Activated T-cell treated with anti-CD3 and anti-CD28 coated beads, Interleukin-2, amount 50 U/mL, for 4 hours (primary cell): ENCODE measurements around the gene PDE4B. TPM values are rescaled to one million over a fixed set of nuclear protein-coding genes. Genes with fewer than 3 reads are reported as not detected.
"Not testable (repeated sequence)": the region's sequence is repeated elsewhere in the genome, so short reads cannot be mapped to it uniquely, and the experiment has no call there.

Experiments used
- ATAC-seq, 2 donors: fragments of 200-7000 bp; cut with Tn5 transposase; one replicate each; pipeline ENCODE4 v1.10.0; 2021
- DNase-seq: peaks from one replicate; pipeline ENCODE4 v3.0.0-alpha.2; 2020
- H3K27me3 Mint-ChIP-seq: one replicate; pipeline ENCODE4 v1.8.0; 2021; ENCODE audit warnings: low read depth, mixed read lengths
- H3K36me3 Mint-ChIP-seq: one replicate; pipeline ENCODE4 v1.8.0; 2022; ENCODE audit warnings: mixed read lengths; ENCODE audit not compliant: insufficient read depth
- H3K4me1 Mint-ChIP-seq: one replicate; pipeline ENCODE4 v1.8.0; 2021; ENCODE audit warnings: low read depth, mixed read lengths
- H3K4me3 Mint-ChIP-seq: one replicate; pipeline ENCODE4 v1.8.0; 2021; ENCODE audit warnings: mild to moderate bottlenecking, moderate library complexity, mixed read lengths
- H3K9me3 Mint-ChIP-seq: one replicate; pipeline ENCODE4 v1.8.0; 2021; ENCODE audit warnings: mixed read lengths
- total RNA-seq, 3 donors: library from RNA; stranded (reverse); gene quantifications; one replicate each; pipeline ENCODE4 v1.2.1, GENCODE V29; 2021

Gene PDE4B
- total RNA-seq, 3 donors from 2014 or later = 18.8 to 31.5 (median 20.8) TPM

DNA sequence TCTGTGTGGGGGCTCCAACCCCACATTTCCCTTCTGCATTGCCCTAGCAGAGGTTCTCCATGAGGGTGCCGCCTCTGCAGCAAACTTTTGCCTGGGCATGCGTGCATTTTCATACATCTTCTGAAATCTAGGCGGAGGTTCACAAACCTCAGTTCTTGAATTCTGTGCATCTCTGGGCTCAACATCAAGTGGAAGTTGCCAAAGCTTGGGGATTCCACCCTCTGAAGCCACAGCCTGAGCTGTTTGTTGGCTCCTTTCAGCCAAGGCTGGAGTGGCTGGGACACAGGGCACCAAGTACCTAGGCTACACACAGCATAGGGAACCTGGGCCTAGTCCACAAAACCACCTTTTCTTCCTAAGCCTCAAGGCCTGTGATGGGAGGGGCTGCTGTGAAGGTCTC is 235.3 kb downstream of the PDE4B start:
- no peaks in the 10 kb centered on the region for H3K36me3 Mint-ChIP-seq

DNA sequence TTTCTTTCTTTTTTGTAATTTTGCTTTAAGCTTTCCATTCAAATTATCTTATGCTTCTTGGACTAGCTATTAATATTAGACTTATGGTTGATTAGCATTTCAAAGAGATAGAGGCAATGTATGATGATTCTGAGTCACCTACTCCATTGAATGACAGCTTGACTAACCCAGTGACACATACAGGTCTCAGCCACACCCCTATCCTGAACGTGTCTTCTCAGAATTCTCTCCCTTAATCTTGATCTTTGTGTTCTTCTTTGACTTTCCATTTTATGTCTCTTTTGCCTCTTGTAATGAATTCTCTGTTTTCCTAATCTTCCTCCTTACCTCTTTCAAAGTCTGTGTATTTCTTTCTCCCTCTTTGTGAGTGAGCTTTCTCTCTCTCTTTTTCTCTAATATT is 241.1 kb downstream of the PDE4B start:
- Mint-ChIP-seq H3K9me3 (peaks cover 13% of the 10 kb centered on the region), H3K4me1 (no peaks in the 10 kb centered on the region), H3K36me3 (no peaks in the 10 kb centered on the region), H3K4me3 (no peak overlapping the region), H3K27me3 (peaks cover 8% of the 10 kb centered on the region)
- DNase-seq (no peak), ATAC-seq (peak; percentile 69 to 79)

More for the DNA sequence above, 235.3 kb downstream of the PDE4B start:
- no peaks in the 10 kb centered on the region for H3K4me1 Mint-ChIP-seq
- H3K27me3 Mint-ChIP-seq = no peaks in the 10 kb centered on the region
- no peak overlapping the region for H3K4me3 Mint-ChIP-seq
- ATAC-seq (no peak), DNase-seq (no peak)
- peaks cover 16% of the 10 kb centered on the region for H3K9me3 Mint-ChIP-seq

DNA sequence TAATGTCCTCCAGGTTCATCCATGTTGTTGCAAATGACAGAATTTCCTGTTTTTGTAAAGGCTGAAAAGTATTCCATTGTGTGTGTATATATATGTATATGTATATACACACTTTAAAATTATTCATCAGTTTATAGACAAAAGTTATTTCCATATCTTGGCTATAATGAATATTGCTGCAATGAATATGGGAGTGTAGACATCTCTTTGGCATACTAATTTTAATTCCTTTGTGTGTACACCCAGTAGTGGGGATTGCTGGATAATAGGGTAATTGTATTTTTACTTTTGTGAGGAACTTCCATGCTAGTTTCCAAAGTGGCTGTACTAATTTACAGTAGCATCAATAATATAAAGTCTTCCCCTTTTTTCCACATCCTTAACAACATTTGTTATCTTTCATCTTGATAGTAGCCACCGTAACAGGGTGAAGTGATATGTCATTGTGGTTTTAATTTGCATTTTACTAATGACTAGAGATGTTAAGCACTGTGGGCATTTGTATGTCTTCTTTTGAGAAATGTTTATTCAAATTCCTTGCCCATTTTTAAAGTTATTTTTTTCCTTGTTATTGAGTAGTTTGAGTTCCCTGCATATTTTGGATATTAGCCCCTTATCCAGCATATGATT is 243.0 kb downstream of the PDE4B start:
- no peaks in the 10 kb centered on the region for H3K36me3 Mint-ChIP-seq
- H3K4me3 Mint-ChIP-seq = no peak overlapping the region
- H3K4me1 Mint-ChIP-seq = no peaks in the 10 kb centered on the region
- no peaks in the 10 kb centered on the region for H3K9me3 Mint-ChIP-seq
- peaks cover 12% of the 10 kb centered on the region for H3K27me3 Mint-ChIP-seq
- no peak for ATAC-seq
- DNase-seq = no peak

DNA sequence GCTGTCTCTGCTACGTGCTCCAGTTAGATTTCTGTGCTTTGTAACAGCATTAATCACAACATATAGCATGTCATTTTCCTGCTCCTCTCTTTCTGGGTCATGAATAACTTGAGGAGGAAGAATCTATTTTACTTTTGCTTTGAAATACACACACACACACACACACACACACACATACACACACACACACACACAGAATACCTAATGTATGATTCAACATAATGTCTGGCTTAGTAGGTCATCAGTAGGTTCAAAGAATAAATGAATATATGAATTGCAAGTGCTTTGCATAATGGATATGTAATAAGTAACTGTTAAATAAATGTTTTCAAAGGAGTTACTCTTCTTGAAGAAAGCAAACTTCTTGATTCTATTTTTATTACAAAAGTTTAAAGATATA is 249.0 kb downstream of the PDE4B start:
- Mint-ChIP-seq H3K4me3 (no peak overlapping the region), H3K9me3 (no peaks in the 10 kb centered on the region), H3K27me3 (peaks cover 14% of the 10 kb centered on the region), H3K36me3 (no peaks in the 10 kb centered on the region), H3K4me1 (no peaks in the 10 kb centered on the region)
- no peak for DNase-seq
- ATAC-seq = no peak

DNA sequence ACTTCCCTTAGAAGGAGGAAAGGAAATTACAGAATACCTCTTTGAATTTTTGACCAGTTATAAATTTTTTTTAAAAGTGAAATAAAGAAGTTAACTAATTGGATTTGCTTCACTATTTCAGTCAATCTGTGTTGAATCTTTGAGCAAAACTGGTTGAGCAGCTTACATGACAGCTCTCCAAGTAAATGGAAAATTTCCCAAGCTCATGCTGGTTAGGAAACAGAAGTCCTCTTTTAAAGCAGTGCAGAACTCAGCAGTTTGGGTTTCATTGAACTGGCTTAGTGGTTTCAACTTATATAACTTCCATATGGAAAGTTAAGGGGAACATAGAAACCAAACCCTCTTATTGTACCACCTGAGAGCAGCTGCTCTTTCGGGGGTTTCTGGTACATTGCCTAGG is 250.5 kb downstream of the PDE4B start:
- Mint-ChIP-seq H3K4me1 (no peaks in the 10 kb centered on the region), H3K9me3 (no peaks in the 10 kb centered on the region), H3K36me3 (no peaks in the 10 kb centered on the region), H3K4me3 (no peak overlapping the region), H3K27me3 (peaks cover 15% of the 10 kb centered on the region)
- DNase-seq = no peak
- ATAC-seq = no peak

DNA sequence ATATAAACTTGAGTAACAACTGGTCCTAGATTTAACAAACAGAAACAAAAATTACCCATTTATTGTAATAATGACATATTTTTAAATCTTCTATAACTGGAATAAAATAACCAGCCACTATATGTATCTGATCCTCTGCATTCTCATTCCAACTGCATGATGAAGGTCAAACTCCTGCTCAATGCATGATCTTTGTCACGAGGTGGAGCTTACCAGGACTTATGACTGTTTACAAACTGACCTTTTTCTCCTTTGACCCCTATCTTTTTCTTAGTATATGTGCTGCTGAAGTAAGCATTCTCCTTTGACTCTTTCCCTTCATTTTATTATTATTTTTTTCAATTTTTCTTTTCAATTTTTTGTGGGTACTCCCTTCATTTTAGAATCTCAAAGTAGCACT is 252.2 kb downstream of the PDE4B start:
- DNase-seq (no peak), ATAC-seq (no peak)
- no peak overlapping the region for H3K4me3 Mint-ChIP-seq
- H3K36me3 Mint-ChIP-seq = no peaks in the 10 kb centered on the region
- H3K4me1 Mint-ChIP-seq = no peaks in the 10 kb centered on the region
- H3K27me3 Mint-ChIP-seq = peaks cover 15% of the 10 kb centered on the region
- H3K9me3 Mint-ChIP-seq = no peaks in the 10 kb centered on the region

DNA sequence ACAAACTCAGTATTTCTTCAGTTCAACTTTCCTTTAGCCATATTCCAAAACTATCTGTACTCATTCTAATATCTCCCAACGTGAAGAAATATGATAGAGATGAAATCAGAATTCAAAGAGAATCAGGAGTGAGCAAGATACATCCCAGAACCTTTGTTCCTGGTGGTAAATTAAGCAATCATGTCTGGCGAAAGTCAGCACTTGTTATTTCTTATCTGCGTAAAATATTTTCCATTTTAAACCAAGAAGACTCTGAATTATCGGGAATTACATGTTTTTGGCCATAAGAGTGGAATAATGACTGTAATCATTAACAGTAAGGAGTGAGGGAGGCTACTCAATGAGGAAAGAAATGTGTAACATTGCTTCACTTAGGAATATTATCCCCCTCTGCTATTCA is 253.7 kb downstream of the PDE4B start:
- ATAC-seq (no peak), DNase-seq (no peak)
- no peaks in the 10 kb centered on the region for H3K9me3 Mint-ChIP-seq
- H3K36me3 Mint-ChIP-seq = no peaks in the 10 kb centered on the region
- no peaks in the 10 kb centered on the region for H3K4me1 Mint-ChIP-seq
- H3K27me3 Mint-ChIP-seq = peaks cover 10% of the 10 kb centered on the region
- no peak overlapping the region for H3K4me3 Mint-ChIP-seq

DNA sequence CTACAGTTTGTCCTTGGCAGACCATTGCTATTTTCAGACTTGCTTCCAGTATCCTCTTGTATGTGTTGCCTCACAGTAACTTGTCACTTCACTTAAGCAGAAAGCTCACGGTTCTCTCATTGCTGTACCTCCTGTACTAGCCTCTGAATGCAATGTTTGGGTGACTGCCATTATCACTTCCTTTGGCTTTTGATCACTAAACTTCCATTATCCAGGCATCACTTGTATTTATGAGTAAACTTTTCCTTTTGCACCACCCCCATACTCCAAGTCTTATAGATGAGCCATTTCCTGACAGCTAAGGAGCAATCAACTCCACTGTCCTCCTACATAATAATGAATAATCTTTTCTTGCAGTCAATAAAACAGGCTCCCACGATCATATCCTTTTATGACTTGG is 255.3 kb downstream of the PDE4B start:
- no peaks in the 10 kb centered on the region for H3K4me1 Mint-ChIP-seq
- peaks cover 10% of the 10 kb centered on the region for H3K27me3 Mint-ChIP-seq
- DNase-seq (no peak), ATAC-seq (no peak)
- H3K36me3 Mint-ChIP-seq = no peaks in the 10 kb centered on the region
- no peaks in the 10 kb centered on the region for H3K9me3 Mint-ChIP-seq
- no peak overlapping the region for H3K4me3 Mint-ChIP-seq

DNA sequence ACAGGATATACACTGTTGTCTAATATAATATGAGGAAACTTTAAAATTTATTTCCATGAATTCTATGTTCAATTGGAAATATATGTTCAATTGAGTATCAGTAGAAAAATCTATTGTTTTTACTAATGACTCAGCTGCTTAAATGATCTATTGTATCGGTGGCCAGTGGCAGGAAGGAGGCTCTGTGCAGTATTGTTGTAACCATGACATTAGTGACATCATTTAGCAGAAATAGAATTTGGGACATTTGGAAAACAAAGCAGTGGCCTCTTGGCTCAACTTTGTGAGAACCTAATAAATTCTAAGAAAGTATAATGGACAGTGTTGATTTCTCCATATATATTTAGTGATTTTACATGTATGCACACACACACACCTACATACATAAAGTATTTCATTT is 257.4 kb downstream of the PDE4B start:
- Mint-ChIP-seq H3K9me3 (no peaks in the 10 kb centered on the region), H3K4me3 (no peak overlapping the region), H3K4me1 (no peaks in the 10 kb centered on the region), H3K27me3 (peaks cover 9% of the 10 kb centered on the region), H3K36me3 (no peaks in the 10 kb centered on the region)
- ATAC-seq = no peak
- no peak for DNase-seq

DNA sequence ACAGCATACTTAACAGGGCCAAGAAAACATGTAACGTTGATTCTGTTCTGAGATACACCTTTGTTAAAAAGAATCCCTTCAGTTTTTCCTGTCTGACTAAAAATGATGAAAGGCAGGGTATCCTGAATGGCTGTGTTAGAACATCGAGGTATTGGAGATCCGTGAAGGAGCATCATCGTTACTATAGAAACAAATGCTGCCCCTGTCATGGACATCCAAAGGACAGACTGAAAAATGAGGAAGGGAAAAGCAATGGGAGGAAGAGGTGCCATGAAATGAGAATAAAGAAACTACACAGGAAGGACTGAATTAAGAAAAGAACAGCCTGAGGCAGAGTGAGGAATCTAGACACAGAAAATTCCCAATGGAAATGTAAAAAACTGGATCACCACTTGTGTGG is 257.9 kb downstream of the PDE4B start:
- Mint-ChIP-seq H3K27me3 (peaks cover 6% of the 10 kb centered on the region), H3K4me3 (no peak overlapping the region), H3K4me1 (no peaks in the 10 kb centered on the region), H3K9me3 (no peaks in the 10 kb centered on the region), H3K36me3 (no peaks in the 10 kb centered on the region)
- no peak for DNase-seq
- no peak for ATAC-seq

DNA sequence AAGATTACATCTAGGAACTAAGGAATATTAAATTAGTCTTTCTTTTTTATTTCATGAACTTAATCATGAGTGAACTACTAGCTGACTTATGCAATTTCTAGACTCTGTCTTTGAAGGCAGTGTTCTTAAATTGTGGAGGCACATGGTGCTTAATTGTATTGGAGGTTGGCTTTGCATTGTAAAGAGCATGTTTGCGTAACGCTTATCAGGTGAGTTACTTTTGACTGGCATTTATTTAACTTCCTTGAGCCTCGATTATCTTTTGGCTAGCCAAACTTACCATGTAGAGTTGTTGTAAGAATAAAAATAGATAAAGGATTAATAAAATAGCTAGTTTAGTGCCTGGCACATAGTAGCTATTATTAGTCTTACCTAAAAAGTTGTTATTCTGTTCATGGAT is 262.4 kb downstream of the PDE4B start:
- DNase-seq (no peak), ATAC-seq (no peak)
- Mint-ChIP-seq H3K4me3 (no peak overlapping the region), H3K9me3 (peaks cover 4% of the 10 kb centered on the region), H3K4me1 (no peaks in the 10 kb centered on the region), H3K36me3 (no peaks in the 10 kb centered on the region), H3K27me3 (no peaks in the 10 kb centered on the region)

DNA sequence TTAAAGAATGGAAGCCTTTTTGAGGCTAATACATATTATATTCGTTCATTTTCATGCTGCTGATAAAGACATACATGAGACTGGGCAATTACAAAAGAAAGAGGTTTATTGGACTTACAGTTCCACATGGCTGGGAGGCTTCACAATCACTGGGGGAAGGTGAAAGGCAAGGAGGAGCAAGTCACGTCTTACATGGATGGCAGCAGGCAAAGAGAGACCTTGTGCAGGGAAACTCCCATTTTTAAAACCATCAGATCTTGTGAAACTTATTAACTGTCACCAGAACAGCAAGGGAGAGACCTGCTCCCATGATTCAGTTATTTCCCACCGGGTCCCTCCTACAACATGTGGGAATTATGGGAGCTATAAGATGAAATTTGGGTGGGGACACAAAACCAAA is 264.8 kb downstream of the PDE4B start:
- H3K4me1 Mint-ChIP-seq, H3K9me3 Mint-ChIP-seq, H3K4me3 Mint-ChIP-seq, H3K27me3 Mint-ChIP-seq, DNase-seq, ATAC-seq, H3K36me3 Mint-ChIP-seq: not testable (repeated sequence)

DNA sequence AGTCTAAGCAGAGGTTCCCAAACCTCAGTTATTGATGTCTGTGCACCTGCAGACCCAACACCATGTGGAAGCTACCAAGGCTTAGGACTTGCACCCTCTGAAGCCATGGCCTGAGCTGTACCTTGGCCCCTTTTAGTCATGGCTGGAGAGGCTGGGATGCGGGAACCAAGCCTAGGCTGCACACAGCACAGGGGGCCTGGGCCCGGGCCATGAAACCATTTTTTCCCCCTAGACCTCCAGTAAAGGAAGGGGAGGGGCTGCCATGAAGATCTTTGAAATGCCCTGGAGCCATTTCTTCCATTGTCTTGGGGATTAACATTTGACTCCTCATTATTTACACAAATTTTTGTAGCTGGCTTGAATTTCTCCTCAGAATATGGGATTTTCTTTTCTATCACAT is 265.9 kb downstream of the PDE4B start:
- no peak for DNase-seq
- Mint-ChIP-seq H3K27me3 (no peaks in the 10 kb centered on the region), H3K4me1 (no peaks in the 10 kb centered on the region), H3K36me3 (no peaks in the 10 kb centered on the region), H3K4me3 (no peak overlapping the region), H3K9me3 (peaks cover 4% of the 10 kb centered on the region)
- no peak for ATAC-seq

DNA sequence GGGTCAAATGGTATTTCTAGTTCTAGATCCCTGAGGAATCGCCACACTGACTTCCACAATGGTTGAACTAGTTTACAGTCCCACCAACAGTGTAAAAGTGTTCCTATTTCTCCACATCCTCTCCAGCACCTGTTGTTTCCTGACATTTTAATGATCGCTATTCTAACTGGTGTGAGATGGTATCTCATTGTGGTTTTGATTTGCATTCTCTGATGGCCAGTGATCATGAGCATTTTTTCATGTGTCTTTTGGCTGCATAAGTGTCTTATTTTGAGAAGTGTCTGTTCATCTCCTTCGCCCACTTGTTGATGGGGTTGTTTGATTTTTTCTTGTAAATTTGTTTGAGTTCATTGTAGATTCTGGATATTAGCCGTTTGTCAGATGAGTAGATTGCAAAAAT is 274.5 kb downstream of the PDE4B start:
- not testable (repeated sequence) for DNase-seq, H3K36me3 Mint-ChIP-seq, H3K4me1 Mint-ChIP-seq, H3K9me3 Mint-ChIP-seq, H3K4me3 Mint-ChIP-seq, ATAC-seq
- H3K27me3 Mint-ChIP-seq = peaks cover 11% of the 10 kb centered on the region

DNA sequence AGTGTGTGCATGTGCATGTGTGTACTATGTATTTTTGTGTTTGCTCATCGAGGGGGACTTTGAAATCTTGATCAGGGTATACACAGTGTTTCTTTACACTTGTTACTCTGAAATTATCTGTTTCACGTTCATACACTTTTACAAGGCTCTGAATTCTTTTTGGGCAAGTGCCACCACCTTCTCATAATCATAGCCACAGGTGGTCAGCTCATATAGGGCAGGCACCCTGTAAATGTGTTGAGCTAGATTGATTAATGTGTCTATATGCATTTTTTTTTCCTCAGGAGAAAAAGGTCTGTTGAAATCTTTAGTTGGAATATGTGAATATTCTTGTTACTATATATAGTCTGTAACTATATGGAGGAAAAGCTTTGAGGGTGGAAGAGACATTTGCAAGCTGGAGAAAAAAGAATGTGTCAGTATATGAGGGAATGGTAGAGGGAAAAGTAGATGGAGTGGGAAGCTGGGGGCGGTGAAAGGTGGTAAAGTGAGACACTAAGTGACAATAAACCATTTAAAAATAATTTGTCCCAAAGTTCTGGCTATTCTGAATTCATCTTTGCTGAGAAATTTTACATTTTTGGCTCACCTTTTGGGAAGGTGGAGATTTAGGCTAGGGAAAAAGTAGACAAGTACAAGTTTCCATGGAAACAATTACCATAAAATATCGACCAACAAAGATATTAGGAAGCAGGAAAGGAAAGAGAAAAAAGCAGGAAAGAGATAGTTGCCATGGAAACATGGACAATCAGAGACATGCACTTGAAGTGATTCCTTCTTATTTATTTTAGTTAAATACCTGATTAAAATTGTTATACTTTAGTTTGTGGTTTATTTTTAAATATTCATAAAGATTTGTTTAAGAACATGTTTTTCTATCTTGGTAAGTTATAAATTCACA is 277.5 kb downstream of the PDE4B start:
- Mint-ChIP-seq H3K9me3 (no peaks in the 10 kb centered on the region), H3K27me3 (peaks cover 11% of the 10 kb centered on the region), H3K36me3 (no peaks in the 10 kb centered on the region), H3K4me3 (no peak overlapping the region), H3K4me1 (no peaks in the 10 kb centered on the region)
- DNase-seq (no peak), ATAC-seq (no peak)
